ENCODE measurements around the gene RAB29. TPM values are rescaled to one million over a fixed set of nuclear protein-coding genes. Genes with fewer than 3 reads are reported as not detected.

RAB29 gene
- polyA plus RNA-seq, 1 donor = 121 TPM

DNA sequence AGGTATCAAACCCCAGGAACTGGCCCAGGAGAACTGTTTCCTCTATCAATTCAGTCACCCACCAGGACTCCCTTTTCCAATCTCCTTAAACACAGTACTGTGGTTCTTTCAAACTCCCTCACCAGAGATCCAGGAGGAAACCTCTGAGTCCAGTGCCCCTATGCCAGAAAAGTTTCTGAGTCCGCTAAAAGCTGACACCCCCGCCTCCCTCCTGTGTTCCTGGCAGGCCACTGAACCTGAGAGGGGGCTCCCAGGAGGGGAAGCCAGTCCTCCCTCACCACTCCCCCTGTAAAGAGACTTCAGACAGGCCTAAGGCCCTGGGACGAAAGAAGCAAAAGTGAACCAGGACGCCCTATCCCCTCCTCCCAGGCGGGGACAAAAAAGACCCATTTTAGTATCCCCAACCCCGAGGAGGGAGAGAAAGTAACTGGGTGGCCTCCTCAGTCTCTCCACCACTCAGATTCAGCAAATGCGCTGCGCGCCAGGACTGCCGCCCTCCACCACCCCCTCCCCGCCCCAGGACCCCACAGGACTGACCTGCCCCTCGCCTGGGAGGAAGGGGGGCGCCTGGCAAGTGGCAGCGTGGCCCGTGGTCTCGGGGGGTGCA, 37.1 kb upstream of the RAB29 start:
- Histone ChIP-seq H3K9me3 (ENCODE audit: control insufficient read depth, low read depth, low read length) (peaks cover 4% of the 10 kb centered on the region), H3K27ac (ENCODE audit: low read length) (peak overlapping the region; percentile 37), H3K36me3 (ENCODE audit: control insufficient read depth, insufficient read depth, low read length) (peaks cover 4% of the 10 kb centered on the region), H3K27me3 (ENCODE audit: control insufficient read depth, insufficient read depth, low read length) (peaks cover 5% of the 10 kb centered on the region), H3K4me3 (ENCODE audit: low read length) (peak overlapping the region; percentile 75), H3K4me1 (ENCODE audit: control insufficient read depth, insufficient read depth, low read length) (peaks cover 8% of the 10 kb centered on the region)
- WGBS (ENCODE audit: insufficient coverage, low lambda C conversion rate) = no CpG with 5 or more reads among the region's 16 CpGs
- peak in 1 of 2 donors; percentile 27 for DNase-seq

DNA sequence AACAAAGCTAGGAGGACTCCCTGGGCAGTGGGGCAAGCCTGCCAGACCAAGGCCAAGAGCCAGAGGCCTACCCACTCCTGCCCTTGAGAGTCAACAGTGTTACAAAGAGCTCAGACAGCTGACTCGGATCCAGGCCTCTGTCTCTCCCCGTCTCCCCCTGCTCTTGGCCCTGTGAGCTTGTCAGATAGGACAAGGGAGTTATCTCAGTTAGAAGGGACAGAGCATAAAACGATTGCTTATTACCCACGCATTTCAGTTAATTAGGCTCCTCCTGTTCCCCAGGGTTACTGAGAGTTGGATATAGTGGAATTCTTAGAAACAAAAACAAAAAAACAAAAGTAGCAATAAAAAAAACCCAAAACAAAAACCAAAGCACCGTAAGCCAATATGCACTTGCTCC, 36.4 kb upstream of the RAB29 start:
- Histone ChIP-seq H3K27me3 (ENCODE audit: control insufficient read depth, insufficient read depth, low read length) (peaks cover 5% of the 10 kb centered on the region), H3K4me1 (ENCODE audit: control insufficient read depth, insufficient read depth, low read length) (peaks cover 8% of the 10 kb centered on the region), H3K4me3 (ENCODE audit: low read length) (no peak overlapping the region), H3K27ac (ENCODE audit: low read length) (no peak overlapping the region), H3K9me3 (ENCODE audit: control insufficient read depth, low read depth, low read length) (peaks cover 4% of the 10 kb centered on the region), H3K36me3 (ENCODE audit: control insufficient read depth, insufficient read depth, low read length) (peaks cover 4% of the 10 kb centered on the region)
- DNase-seq = peak in 1 of 2 donors; percentile 44
- WGBS (ENCODE audit: insufficient coverage, low lambda C conversion rate) = 100% methylated on average over 1 of the region's 5 CpGs

DNA sequence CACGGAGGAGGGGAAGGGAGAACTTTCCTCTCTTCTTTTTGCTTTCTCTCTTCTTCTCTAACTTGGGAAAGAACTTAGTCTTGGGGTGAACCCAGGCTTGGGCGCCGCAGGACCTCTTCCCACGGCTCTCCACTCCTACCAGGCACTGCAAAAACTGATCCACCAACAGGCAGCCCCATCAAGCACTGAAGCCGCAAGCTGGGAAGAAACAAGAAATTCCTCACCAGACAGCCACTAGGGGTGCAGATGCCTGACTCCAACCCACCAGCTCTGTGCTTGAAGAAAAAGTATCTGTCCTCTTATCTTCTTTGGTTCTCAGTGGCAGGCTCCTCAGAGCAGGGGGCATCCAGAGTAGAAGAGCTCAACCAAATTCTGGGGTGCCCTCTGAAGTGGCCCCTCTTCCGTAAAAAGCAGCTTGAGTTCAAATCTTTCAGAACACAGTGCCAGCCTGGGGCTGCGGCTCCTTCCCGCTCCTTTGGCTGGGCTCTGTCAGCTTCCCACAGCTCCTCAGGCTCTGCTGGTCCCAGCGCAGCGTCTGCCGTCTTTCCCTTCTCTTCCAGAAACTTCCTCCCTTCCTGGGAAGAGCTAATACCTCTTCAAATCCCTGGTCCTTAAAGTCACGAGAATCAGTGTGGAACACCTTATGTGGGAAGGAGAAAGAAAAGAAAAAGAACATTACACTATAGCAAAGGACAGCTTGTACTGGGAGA, 35.3 kb upstream of the RAB29 start:
- no peak overlapping the region for H3K27ac ChIP-seq (ENCODE audit: low read length)
- no peak for DNase-seq
- H3K9me3 ChIP-seq (ENCODE audit: control insufficient read depth, low read depth, low read length) = peaks cover 4% of the 10 kb centered on the region
- peaks cover 5% of the 10 kb centered on the region for H3K27me3 ChIP-seq (ENCODE audit: control insufficient read depth, insufficient read depth, low read length)
- no peak overlapping the region for H3K4me3 ChIP-seq (ENCODE audit: low read length)
- WGBS (ENCODE audit: insufficient coverage, low lambda C conversion rate) = 67% methylated on average over 1 of the region's 12 CpGs
- H3K36me3 ChIP-seq (ENCODE audit: control insufficient read depth, insufficient read depth, low read length) = peaks cover 4% of the 10 kb centered on the region
- H3K4me1 ChIP-seq (ENCODE audit: control insufficient read depth, insufficient read depth, low read length) = peaks cover 8% of the 10 kb centered on the region

GRCh38 chr1:205809942-205810345, 34.7 kb upstream of the RAB29 start:
- H3K36me3 ChIP-seq (ENCODE audit: control insufficient read depth, insufficient read depth, low read length) = peaks cover 4% of the 10 kb centered on the region
- no peak overlapping the region for H3K4me3 ChIP-seq (ENCODE audit: low read length)
- H3K9me3 ChIP-seq (ENCODE audit: control insufficient read depth, low read depth, low read length) = peaks cover 4% of the 10 kb centered on the region
- no CpG with 5 or more reads among the region's 14 CpGs for WGBS (ENCODE audit: insufficient coverage, low lambda C conversion rate)
- H3K4me1 ChIP-seq (ENCODE audit: control insufficient read depth, insufficient read depth, low read length) = peaks cover 8% of the 10 kb centered on the region
- no peak for DNase-seq
- H3K27ac ChIP-seq (ENCODE audit: low read length) = no peak overlapping the region
- H3K27me3 ChIP-seq (ENCODE audit: control insufficient read depth, insufficient read depth, low read length) = peaks cover 5% of the 10 kb centered on the region

DNA sequence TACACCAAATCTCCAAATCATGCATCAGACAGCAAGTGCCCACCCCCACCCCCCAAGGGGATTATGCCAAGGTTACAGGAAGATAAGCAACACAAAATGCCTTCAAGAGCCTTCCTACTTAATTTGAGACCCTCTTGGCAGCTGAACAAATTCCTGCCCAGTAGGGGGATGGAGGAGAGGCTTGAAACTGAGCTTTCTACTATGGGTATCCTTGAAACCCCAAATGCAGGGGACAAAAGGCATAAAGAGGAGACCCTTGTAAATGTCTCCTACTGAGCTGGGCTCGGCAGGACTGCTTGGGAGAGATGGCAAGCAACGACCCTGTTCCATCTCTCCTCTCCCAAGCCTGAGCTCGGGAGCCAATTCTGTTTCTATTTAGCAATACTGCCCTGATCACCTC, 34.2 kb upstream of the RAB29 start:
- peaks cover 8% of the 10 kb centered on the region for H3K4me1 ChIP-seq (ENCODE audit: control insufficient read depth, insufficient read depth, low read length)
- no CpG with 5 or more reads among the region's 3 CpGs for WGBS (ENCODE audit: insufficient coverage, low lambda C conversion rate)
- H3K36me3 ChIP-seq (ENCODE audit: control insufficient read depth, insufficient read depth, low read length) = peaks cover 4% of the 10 kb centered on the region
- DNase-seq = no peak
- peaks cover 5% of the 10 kb centered on the region for H3K27me3 ChIP-seq (ENCODE audit: control insufficient read depth, insufficient read depth, low read length)
- no peak overlapping the region for H3K4me3 ChIP-seq (ENCODE audit: low read length)
- no peak overlapping the region for H3K27ac ChIP-seq (ENCODE audit: low read length)
- peaks cover 4% of the 10 kb centered on the region for H3K9me3 ChIP-seq (ENCODE audit: control insufficient read depth, low read depth, low read length)

DNA sequence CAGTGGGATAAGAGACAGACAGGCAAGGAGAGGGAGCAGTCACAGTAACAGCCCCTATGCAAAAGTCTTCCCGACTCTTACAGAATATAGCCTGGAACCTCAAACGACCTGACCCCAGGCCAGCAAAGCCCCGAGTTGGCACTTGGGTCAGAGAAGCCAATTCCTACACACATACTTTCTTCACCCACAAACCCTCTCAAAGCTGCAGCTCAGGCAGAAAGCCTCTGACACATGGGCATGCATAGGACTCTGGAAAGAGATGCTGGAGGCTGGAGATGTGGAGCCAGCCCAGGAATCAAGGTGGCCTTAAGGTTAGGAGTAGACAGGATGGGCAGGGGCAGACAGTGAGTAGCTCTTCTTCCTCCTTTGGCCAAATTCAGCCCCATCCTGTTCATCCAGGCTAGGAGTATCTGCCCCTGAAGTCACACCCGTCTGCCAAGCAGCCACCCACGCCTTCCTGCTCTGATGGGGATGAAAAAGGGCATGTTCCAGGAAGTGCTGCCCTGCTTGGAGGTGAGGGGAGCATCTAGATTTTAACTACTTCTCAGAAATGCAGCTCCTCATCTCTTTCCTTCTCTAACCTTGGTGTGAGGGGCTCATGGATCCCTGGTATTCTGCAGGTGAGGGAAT, 29.9 kb upstream of the RAB29 start:
- Histone ChIP-seq H3K9me3 (ENCODE audit: control insufficient read depth, low read depth, low read length) (no peaks in the 10 kb centered on the region), H3K27ac (ENCODE audit: low read length) (no peak overlapping the region), H3K4me3 (ENCODE audit: low read length) (no peak overlapping the region), H3K4me1 (ENCODE audit: control insufficient read depth, insufficient read depth, low read length) (no peaks in the 10 kb centered on the region), H3K27me3 (ENCODE audit: control insufficient read depth, insufficient read depth, low read length) (no peaks in the 10 kb centered on the region), H3K36me3 (ENCODE audit: control insufficient read depth, insufficient read depth, low read length) (peaks cover 4% of the 10 kb centered on the region)
- DNase-seq = no peak
- WGBS (ENCODE audit: insufficient coverage, low lambda C conversion rate) = no CpG with 5 or more reads among the region's 5 CpGs

GRCh38 chr1:205804605-205805004, 29.3 kb upstream of the RAB29 start:
- Histone ChIP-seq H3K27ac (ENCODE audit: low read length) (no peak overlapping the region), H3K36me3 (ENCODE audit: control insufficient read depth, insufficient read depth, low read length) (peaks cover 3% of the 10 kb centered on the region), H3K9me3 (ENCODE audit: control insufficient read depth, low read depth, low read length) (no peaks in the 10 kb centered on the region), H3K4me1 (ENCODE audit: control insufficient read depth, insufficient read depth, low read length) (no peaks in the 10 kb centered on the region), H3K4me3 (ENCODE audit: low read length) (no peak overlapping the region), H3K27me3 (ENCODE audit: control insufficient read depth, insufficient read depth, low read length) (no peaks in the 10 kb centered on the region)
- DNase-seq = no peak
- whole genome bisulfite sequencing (ENCODE audit: insufficient coverage, low lambda C conversion rate) = no CpG with 5 or more reads among the region's 2 CpGs

DNA sequence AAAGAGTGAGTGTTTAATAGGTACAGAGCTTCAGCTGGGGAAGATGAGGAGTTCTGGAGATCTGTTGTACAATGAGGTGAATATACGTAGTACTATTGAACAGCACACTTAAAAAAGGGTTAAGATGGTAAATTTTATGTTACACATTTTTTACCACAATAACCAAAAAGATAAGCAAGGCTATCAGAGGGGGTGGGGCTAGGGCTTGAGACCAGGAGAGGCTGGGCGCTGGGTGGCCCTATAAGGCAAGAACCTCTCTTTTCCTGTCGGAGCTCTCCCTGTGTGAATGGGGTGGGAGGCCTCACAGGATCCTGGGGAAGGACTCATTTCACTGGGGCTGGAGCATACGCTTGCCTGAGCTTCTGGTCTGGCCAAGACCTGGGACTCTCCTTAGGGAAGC, 28.7 kb upstream of the RAB29 start:
- H3K27me3 ChIP-seq (ENCODE audit: control insufficient read depth, insufficient read depth, low read length) = no peaks in the 10 kb centered on the region
- no peak overlapping the region for H3K27ac ChIP-seq (ENCODE audit: low read length)
- no peaks in the 10 kb centered on the region for H3K4me1 ChIP-seq (ENCODE audit: control insufficient read depth, insufficient read depth, low read length)
- H3K36me3 ChIP-seq (ENCODE audit: control insufficient read depth, insufficient read depth, low read length) = peaks cover 8% of the 10 kb centered on the region
- H3K4me3 ChIP-seq (ENCODE audit: low read length) = no peak overlapping the region
- DNase-seq = no peak
- WGBS (ENCODE audit: insufficient coverage, low lambda C conversion rate) = no CpG with 5 or more reads among the region's 4 CpGs
- H3K9me3 ChIP-seq (ENCODE audit: control insufficient read depth, low read depth, low read length) = no peaks in the 10 kb centered on the region

- Histone ChIP-seq H3K4me3 (ENCODE audit: low read length) (no peak overlapping the region), H3K27me3 (ENCODE audit: control insufficient read depth, insufficient read depth, low read length) (no peaks in the 10 kb centered on the region), H3K9me3 (ENCODE audit: control insufficient read depth, low read depth, low read length) (no peaks in the 10 kb centered on the region), H3K27ac (ENCODE audit: low read length) (no peak overlapping the region), H3K4me1 (ENCODE audit: control insufficient read depth, insufficient read depth, low read length) (no peaks in the 10 kb centered on the region), H3K36me3 (ENCODE audit: control insufficient read depth, insufficient read depth, low read length) (peaks cover 11% of the 10 kb centered on the region)
- no CpG with 5 or more reads among the region's 8 CpGs for WGBS (ENCODE audit: insufficient coverage, low lambda C conversion rate)
- DNase-seq = no peak
Measured at GRCh38 chr1:205802060-205802459, 26.8 kb upstream of the RAB29 start.

GRCh38 chr1:205800981-205801703, 25.9 kb upstream of the RAB29 start:
- H3K36me3 ChIP-seq (ENCODE audit: control insufficient read depth, insufficient read depth, low read length) = peaks cover 13% of the 10 kb centered on the region
- WGBS (ENCODE audit: insufficient coverage, low lambda C conversion rate) = no CpG with 5 or more reads among the region's 7 CpGs
- H3K27me3 ChIP-seq (ENCODE audit: control insufficient read depth, insufficient read depth, low read length) = no peaks in the 10 kb centered on the region
- no peaks in the 10 kb centered on the region for H3K4me1 ChIP-seq (ENCODE audit: control insufficient read depth, insufficient read depth, low read length)
- no peak overlapping the region for H3K4me3 ChIP-seq (ENCODE audit: low read length)
- no peaks in the 10 kb centered on the region for H3K9me3 ChIP-seq (ENCODE audit: control insufficient read depth, low read depth, low read length)
- H3K27ac ChIP-seq (ENCODE audit: low read length) = no peak overlapping the region
- no peak for DNase-seq

All from large intestine (tissue), 3 donors.